GM15510 (cell line): ENCODE results near the gene PDXP.

Experiments
- POLR2A ChIP-seq: IDR thresholded peaks from 3 replicates; pipeline ENCODE4 v1.6.1; 2011; ENCODE audit warnings: borderline replicate concordance; ENCODE audit not compliant: insufficient read length; ENCODE audit errors: extremely low read depth

Gene PDXP

DNA sequence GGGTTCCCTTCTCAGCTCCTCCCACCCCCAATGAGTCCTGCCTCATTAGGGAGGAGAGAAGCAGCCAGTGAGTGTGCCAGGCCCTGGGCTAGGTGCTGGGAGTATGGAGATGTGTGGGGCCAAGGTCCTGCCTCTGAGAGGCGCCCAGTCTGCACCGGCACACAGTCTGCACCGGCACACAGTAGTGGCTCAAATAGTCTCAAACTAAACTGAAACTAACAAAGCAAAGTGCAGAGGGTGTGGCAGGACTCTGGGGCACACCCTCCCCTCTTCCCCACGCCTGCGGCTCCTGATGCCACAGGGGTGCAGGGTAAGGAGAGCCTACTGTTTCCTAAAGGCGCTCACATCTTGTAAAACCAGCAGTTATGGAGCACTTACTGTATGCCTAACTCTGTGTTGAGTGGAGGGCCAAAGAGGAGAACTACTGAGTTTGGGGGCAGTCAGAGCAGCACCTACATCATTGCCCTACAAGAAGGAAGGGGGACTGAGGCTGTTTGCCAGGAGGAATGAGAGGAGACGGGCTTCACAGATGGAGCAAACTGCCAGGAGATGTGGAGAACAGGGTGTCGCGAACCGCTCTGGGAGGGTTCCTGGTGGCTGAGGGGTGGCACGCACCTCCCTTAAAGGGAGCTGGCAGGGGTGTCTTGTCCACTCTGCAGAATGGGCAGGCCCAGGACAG, 20.0 kb upstream of the PDXP start:
- TF ChIP-seq POLR2A, result peak; percentile 22

GRCh38 chr22:37639070-37639760, 19.3 kb upstream of the PDXP start, which contains the start of gene SH3BP1:
TSS of gene SH3BP1 (plus strand) at chr22:37639669. CDS start at chr22:37639788, 119 bp downstream.
- peak; percentile 56 for TF ChIP-seq POLR2A

GRCh38 chr22:37639771-37640590, 18.5 kb upstream of the PDXP start:
- TF ChIP-seq POLR2A, result no peak

DNA sequence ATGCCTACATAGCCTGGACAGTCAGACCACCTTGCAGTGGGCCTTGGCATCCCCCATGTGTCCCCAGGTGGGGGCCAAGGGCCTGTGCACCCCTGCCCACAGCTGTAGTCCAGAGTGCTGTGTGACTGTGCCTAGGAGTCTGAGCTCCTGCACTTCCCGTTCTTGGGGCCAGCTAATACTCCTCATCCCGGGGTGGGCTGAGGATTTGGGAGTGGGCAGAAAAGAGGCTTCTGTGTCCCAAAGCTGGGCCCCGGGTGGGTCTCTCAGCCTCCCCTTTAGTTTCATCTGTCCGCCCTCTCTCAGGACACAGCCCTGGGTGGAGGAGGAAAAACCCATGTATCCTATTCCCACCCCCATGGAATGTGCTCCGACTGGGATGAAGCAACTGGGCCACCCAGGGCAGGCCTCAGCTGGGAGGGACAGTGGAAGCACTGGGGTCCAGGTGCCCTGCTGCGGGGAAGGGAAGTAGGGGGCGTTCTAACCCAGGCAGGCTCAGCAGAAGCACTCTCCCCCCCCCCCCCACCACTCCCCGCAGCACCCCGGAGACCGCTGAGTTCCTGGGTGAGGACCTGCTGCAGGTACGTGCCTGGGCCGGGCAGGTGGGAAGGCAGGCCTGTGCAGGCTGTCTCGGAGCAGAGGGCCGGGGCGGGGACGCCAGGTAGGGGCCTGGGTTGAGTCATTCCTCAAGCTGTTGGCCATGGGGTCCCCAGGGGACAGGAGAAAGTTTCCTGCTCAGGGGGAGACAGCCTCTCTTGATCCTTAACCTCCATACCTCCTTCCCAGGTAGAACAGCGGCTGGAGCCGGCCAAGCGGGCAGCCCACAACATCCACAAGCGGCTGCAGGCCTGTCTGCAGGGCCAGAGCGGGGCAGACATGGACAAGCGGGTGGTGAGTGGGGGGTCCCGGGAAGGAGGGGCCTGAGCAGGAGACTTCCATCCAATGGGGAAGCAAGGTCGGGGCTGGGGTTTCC, 17.6 kb upstream of the PDXP start:
- no peak for TF ChIP-seq POLR2A

DNA sequence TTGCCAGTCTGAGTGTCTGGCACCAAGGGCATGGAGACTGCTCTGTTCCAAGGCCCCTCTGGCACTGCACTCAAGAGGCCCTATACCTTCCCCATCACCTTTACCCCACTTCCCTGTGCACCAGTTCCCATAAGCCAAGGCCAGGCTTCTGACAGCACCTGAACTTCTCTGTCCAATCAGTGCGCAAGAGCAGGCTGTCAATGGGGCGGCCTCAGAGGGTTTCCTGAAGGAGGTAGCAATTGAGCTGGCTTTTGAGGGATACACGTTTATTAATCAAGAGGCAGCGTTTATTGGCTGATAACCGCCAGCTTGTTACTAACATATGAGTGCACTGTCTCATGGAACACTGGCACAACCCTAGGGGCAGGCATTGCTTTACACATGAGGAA, 17.0 kb upstream of the PDXP start:
- no peak for TF ChIP-seq POLR2A

DNA sequence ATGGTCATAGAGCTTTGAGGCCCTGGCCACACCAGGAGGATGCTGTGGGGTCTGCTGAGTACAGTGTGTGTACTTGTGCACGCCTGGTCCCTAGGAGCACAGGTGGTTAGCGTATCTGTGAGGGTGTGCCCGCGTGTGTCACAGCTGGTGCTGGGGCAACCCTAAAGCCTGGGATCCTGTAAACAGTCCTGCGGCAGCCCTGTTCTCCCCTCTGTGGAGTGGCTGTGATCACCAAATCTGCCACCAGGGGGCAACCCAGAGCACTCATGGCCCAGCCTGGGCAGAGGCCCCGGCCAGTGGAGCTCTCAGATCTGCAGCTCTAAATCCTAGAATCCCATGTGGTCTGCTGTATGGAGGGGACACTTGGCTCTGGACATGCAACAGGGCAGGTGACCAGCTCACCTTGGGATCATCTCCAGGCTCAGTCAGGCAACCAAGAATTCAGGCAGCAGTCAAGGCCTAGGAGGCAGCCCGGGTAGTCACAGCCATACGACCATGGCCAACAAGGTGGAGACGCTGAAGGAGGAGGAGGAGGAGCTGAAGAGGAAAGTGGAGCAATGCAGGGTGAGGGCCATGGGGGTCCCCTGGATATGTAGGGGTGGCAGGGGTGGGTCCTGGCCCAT, 15.2 kb upstream of the PDXP start:
- TF ChIP-seq POLR2A, result no peak

- TF ChIP-seq POLR2A, result no peak
These were observed 11.2 kb upstream of the PDXP start for GRCh38 chr22:37647317-37647716.

GRCh38 chr22:37647928-37648327, 10.6 kb upstream of the PDXP start:
- no peak for TF ChIP-seq POLR2A

DNA sequence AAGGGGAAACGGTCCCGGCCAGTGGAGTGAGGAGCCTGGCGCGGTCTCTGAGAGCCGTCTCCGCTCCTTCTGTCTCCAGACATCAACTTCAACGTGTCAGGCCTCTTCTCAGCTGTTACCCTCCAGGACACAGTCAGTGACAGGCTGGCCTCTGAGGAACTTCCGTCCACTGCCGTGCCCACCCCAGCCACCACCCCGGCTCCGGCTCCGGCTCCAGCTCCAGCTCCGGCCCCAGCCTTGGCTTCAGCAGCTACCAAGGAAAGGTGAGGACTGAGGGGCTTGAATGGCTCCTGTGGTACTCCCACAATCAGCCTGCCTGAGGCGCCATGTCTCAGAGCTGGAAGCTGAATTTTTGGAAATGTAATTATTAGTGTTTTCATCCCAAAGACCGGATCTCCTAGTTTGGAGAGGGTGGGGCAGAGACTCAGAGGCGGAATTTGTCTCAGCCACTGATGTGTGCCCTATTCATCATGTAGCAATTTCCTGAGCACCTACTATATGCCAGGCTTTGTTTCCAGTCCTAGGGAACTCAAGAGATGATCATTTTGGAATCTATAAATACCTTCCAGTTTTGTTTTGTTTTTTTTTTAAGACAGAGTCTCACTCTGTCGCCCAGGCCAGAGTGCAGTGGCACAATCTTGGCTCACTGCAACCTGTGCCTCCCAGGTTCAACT, 7.9 kb upstream of the PDXP start:
- no peak for TF ChIP-seq POLR2A

GRCh38 chr22:37654563-37655251, 3.8 kb upstream of the PDXP start:
- no peak for TF ChIP-seq POLR2A

GRCh38 chr22:37655252-37655563, 3.3 kb upstream of the PDXP start:
- TF ChIP-seq POLR2A, result no peak

DNA sequence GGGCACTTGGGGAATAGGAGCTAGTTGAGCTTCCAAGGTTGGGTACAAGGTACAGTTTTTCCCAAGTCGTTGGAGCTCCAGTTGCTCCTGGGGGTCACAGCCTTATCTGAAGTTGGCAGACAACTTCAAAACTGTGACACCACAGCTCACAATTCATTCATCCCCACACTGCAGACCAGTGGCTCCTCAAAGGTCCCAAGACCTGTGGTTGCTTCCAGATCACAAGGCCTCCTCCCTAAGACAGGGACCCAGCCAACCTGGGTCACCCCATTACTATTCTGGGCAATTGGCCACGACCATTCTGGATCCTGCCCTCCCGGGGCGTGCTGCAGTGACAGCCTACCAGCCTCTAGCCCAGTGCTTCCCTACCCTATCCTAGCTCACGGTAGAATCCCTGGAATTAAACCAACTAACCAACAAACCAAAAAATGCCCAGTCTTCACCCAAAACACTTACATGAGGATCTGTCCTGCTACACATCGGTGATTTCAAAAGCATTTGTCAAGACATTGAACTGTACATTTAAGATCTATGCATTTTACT, 862 bp upstream of the PDXP start:
- no peak for TF ChIP-seq POLR2A
